Thoracic aorta (tissue), 2 donors: ENCODE results near the gene KCNH8. TPM values are rescaled to one million over a fixed set of nuclear protein-coding genes. Genes with fewer than 3 reads are reported as not detected.

Experiments
- ATAC-seq: fragments of 150-250 bp; one replicate; pipeline ENCODE4 v1.8.0; 2017; ENCODE audit warnings: low read depth; ENCODE audit not compliant: insufficient number of reproducible peaks, low FRiP score
- DNase-seq: peaks from one replicate; pipeline ENCODE4 v3.0.0-alpha.2; 2020; ENCODE audit warnings: low spot score
- H3K27ac ChIP-seq, 2 donors: fragments of 200-600 bp; sonication (generic); 1 replicate in 1 of 2; 2 replicates in 1 of 2; pipeline ENCODE4 v1.5.1; 2016; ENCODE audit warnings: mild to moderate bottlenecking in 2 of 2, moderate library complexity in 2 of 2
- H3K27me3 ChIP-seq: fragments of 200-600 bp; sonication (generic); replicated peaks from 2 replicates; pipeline ENCODE4 v1.6.0; 2016; ENCODE audit warnings: mild to moderate bottlenecking; ENCODE audit not compliant: insufficient read depth
- H3K36me3 ChIP-seq: fragments of 200-600 bp; sonication (generic); one replicate; pipeline ENCODE4 v1.5.1; 2016
- H3K4me1 ChIP-seq, 2 donors: fragments of 200-600 bp; sonication (generic); 1 replicate in 1 of 2; 2 replicates in 1 of 2; pipeline versions ENCODE4 v1.5.1 to v1.6.0; 2016; ENCODE audit warnings: low read depth in 2 of 2, mild to moderate bottlenecking in 1 of 2; ENCODE audit not compliant: control insufficient read depth in 1 of 2
- H3K4me3 ChIP-seq: fragments of 200-600 bp; sonication (generic); 2 replicates; pipeline ENCODE4 v1.5.1; 2016; ENCODE audit warnings: mild to moderate bottlenecking
- H3K9me3 ChIP-seq: fragments of 200-600 bp; sonication (generic); 2 replicates; pipeline ENCODE4 v1.5.1; 2016
- total RNA-seq, 2 donors: library from RNA; depleted of rRNA; stranded (reverse); fragments of >200 nt; gene quantifications; one replicate each; pipeline versions ENCODE4 v1.1.0 to v1.2.3, GENCODE V29; 2016
- TF ChIP-seq, protein P1 (sequence below): fragments of 200-600 bp; sonication (generic); IDR thresholded peaks from one replicate; pipeline ENCODE4 v1.5.1; 2019; ENCODE audit warnings: antibody characterized with exemption

KCNH8 gene
- total RNA-seq, 2 donors from 2014 or later: 0.07 TPM; not detected in 1

DNA sequence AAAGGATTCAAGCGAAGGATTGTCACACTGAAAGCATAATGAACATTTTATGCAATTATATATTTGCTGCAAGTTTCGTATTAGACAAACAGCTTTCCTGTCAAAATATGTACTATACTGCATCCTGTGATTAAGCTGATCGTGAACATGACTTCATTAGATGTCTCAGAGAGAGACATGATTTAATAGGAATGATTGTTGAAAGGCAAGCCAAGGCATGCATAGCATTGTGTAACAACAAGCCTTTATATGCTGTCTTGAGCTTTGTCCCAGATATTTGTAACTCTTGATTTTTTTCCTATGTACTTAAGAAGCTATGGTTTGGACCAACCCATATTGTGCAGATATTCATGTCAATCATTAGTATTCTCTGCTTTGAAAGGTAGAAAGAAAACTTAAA is 309.1 kb downstream of the KCNH8 start:
- Histone ChIP-seq H3K27me3 (no peaks in the 10 kb centered on the region), H3K4me3 (no peak overlapping the region), H3K4me1 (peaks cover 15 to 29% of the 10 kb centered on the region in 2 donors), H3K27ac (peak overlapping the region in 1 of 2 donors; percentile 79), H3K36me3 (no peaks in the 10 kb centered on the region), H3K9me3 (no peaks in the 10 kb centered on the region)
- DNase-seq: no peak
- TF ChIP-seq, protein P1, sequence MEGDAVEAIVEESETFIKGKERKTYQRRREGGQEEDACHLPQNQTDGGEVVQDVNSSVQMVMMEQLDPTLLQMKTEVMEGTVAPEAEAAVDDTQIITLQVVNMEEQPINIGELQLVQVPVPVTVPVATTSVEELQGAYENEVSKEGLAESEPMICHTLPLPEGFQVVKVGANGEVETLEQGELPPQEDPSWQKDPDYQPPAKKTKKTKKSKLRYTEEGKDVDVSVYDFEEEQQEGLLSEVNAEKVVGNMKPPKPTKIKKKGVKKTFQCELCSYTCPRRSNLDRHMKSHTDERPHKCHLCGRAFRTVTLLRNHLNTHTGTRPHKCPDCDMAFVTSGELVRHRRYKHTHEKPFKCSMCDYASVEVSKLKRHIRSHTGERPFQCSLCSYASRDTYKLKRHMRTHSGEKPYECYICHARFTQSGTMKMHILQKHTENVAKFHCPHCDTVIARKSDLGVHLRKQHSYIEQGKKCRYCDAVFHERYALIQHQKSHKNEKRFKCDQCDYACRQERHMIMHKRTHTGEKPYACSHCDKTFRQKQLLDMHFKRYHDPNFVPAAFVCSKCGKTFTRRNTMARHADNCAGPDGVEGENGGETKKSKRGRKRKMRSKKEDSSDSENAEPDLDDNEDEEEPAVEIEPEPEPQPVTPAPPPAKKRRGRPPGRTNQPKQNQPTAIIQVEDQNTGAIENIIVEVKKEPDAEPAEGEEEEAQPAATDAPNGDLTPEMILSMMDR: no peak
- no peak for ATAC-seq

DNA sequence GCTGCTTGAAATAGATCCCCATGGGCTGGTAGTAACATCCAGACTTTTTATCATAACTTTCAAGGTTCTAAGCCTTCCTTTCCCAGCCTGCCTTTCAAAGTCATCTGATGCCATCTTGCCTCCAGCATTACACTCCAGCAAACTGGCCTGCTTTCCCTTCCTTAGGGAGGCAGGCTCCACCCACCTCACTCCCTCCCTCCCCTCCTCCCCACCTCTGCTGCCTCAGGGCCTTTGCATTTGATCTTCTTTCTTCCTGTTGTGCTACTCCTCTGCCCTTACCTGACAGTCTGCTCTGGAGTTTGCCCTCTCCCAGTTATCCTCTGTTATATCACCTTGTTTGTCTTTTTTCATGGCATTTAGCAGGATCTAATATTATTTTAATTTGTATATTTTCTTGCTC is 319.5 kb downstream of the KCNH8 start:
- no peak overlapping the region for H3K4me3 ChIP-seq
- no peak overlapping the region for H3K27ac ChIP-seq
- no peaks in the 10 kb centered on the region for H3K9me3 ChIP-seq
- TF ChIP-seq, protein P1: no peak
- H3K36me3 ChIP-seq: no peaks in the 10 kb centered on the region
- H3K27me3 ChIP-seq: no peaks in the 10 kb centered on the region
- DNase-seq: no peak
- no peaks in the 10 kb centered on the region for H3K4me1 ChIP-seq
- ATAC-seq: no peak

DNA sequence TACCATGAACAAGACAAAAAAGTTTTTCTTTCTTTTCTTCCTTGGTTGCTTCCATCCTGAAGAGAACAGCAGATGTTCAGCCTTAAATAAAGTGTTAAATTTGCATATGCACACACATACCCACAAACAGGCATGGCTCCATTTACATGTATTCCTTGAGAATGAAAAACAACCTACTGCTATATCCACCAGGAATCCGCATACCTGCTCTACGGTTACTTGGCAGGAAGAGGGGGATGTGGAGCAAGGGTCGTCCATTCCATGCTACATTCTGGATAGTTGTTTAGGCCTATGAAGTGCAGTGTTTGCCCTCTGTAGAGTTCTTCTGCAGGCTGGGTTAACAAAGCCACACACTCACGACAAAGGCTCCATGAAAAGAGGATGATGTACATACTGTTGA is 322.8 kb downstream of the KCNH8 start:
- ATAC-seq (no peak), DNase-seq (no peak)
- TF ChIP-seq, protein P1: no peak
- H3K9me3 ChIP-seq: no peaks in the 10 kb centered on the region
- H3K4me3 ChIP-seq: no peak overlapping the region
- H3K36me3 ChIP-seq: no peaks in the 10 kb centered on the region
- no peak overlapping the region for H3K27ac ChIP-seq
- H3K27me3 ChIP-seq: no peaks in the 10 kb centered on the region
- H3K4me1 ChIP-seq: peaks cover 2 to 11% of the 10 kb centered on the region in 2 donors

DNA sequence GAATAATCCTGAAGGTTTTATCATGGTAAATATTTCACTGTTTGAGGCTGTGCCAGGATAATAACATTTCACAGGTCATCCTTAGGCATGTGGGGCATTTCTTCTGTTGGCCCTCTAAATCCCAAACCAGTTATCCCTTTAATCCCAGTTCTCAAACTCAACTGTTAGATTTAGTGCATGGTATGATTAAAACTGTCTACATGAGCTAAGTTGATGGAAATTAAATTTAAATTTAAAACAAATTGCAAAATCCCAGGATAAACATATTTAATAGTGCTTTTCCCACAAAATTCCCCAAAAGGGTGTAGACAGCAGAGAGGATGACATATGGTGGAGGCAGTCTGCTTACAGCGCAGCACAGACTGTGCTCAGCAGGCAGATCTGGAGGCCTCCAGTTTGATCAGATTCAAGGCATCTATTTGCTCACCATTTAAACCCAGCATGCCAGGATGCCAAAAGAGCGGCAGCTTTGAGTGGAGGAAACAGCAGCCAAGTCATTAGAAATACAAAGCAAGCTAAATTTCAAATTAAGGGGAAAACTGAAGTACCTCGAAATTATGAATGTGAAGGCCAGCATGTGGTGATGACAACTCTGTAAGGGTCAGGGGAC is 325.8 kb downstream of the KCNH8 start:
- Histone ChIP-seq H3K36me3 (no peaks in the 10 kb centered on the region), H3K4me3 (no peak overlapping the region), H3K27ac (no peak overlapping the region), H3K27me3 (no peaks in the 10 kb centered on the region), H3K9me3 (no peaks in the 10 kb centered on the region), H3K4me1 (peaks cover 6 to 11% of the 10 kb centered on the region in 2 donors)
- DNase-seq (no peak), ATAC-seq (no peak)
- TF ChIP-seq, protein P1: no peak

DNA sequence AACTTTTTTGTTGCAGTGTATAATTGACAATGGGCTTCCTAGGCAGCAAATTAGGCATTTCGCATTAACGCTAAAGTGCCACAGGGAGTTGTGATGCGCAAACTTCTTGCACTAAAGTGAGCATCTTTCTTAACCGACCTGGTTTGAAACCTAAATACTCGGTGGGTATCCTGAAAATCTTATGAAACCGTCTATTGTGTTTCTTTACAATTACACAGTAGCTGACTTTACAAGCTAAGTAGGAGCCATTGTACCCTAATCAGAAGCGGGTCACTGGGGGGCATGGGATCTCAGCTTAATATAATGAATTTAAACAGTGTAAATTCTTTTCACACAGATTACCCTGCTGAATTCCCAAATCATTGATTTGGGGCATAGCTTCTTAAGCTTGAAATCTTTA is 328.0 kb downstream of the KCNH8 start:
- peaks cover 6 to 11% of the 10 kb centered on the region in 2 donors for H3K4me1 ChIP-seq
- DNase-seq (no peak), ATAC-seq (no peak)
- H3K9me3 ChIP-seq: no peaks in the 10 kb centered on the region
- TF ChIP-seq, protein P1: no peak
- H3K27ac ChIP-seq: peak overlapping the region in 1 of 2 donors; percentile 35
- no peaks in the 10 kb centered on the region for H3K36me3 ChIP-seq
- H3K27me3 ChIP-seq: no peaks in the 10 kb centered on the region
- H3K4me3 ChIP-seq: no peak overlapping the region
